Vagina (tissue), 2 donors: ENCODE results near the gene MARK2.

ENCODE experiments used
- POLR2AphosphoS5 ChIP-seq, 2 donors: sonication (generic); formaldehyde crosslinking; IDR thresholded peaks; one replicate each; pipeline ENCODE4 v1.9.0; 2017; ENCODE audit warnings: antibody characterized with exemption in 2 of 2, mild to moderate bottlenecking in 2 of 2, low read depth in 1 of 2; ENCODE audit not compliant: insufficient read depth in 1 of 2
- TF ChIP-seq, protein P1 (sequence below), 3 experiments: fragments of 450-650 bp in 2 of 3; fragments of 200-600 bp in 1 of 3; sonication (generic) in 1 of 3; IDR thresholded peaks; one replicate each; pipeline ENCODE4 v1.5.1; 2017 to 2019; ENCODE audit warnings: antibody characterized with exemption in 3 of 3, mild to moderate bottlenecking in 2 of 3, moderate library complexity in 2 of 3

DNA sequence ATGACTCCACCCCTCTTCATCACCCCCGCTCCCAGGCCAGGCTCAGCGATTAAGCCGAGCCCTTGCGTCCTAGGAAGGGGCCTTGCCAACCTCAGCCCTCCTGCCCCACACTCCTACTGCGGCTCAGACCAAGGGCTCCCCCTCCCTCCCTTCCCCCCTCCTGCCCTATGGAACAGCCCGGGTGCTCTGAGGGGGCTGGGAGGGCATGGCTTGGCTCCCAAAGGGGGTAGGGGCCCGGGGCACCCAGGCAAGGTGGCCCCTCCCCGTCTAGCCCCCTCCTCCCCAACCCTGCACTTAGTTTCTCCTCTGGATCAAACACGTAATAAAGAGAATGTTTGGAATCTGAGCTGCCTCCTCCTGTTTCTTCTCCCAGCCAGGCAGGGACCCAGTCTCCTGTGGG lies 71.8 kb downstream of the MARK2 start:
- no peak for TF ChIP-seq POLR2AphosphoS5 (IDR thresholded peaks at IDR 0.05; ENCODE audit: insufficient read depth in 1 of 2, low read depth in 1 of 2)
- TF ChIP-seq, protein P1, sequence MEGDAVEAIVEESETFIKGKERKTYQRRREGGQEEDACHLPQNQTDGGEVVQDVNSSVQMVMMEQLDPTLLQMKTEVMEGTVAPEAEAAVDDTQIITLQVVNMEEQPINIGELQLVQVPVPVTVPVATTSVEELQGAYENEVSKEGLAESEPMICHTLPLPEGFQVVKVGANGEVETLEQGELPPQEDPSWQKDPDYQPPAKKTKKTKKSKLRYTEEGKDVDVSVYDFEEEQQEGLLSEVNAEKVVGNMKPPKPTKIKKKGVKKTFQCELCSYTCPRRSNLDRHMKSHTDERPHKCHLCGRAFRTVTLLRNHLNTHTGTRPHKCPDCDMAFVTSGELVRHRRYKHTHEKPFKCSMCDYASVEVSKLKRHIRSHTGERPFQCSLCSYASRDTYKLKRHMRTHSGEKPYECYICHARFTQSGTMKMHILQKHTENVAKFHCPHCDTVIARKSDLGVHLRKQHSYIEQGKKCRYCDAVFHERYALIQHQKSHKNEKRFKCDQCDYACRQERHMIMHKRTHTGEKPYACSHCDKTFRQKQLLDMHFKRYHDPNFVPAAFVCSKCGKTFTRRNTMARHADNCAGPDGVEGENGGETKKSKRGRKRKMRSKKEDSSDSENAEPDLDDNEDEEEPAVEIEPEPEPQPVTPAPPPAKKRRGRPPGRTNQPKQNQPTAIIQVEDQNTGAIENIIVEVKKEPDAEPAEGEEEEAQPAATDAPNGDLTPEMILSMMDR (IDR thresholded peaks at IDR 0.05) = no peak
